DND-41 (cell line): Measurements from ENCODE around the gene KDM6A.
"Not testable (repeated sequence)": the region's sequence is repeated elsewhere in the genome, so short reads cannot be mapped to it uniquely, and the experiment has no call there.

Experiments used
- ATAC-seq: fragments of 200-7000 bp; cut with Tn5 transposase; 3 replicates; pipeline ENCODE4 v1.9.1; 2021; ENCODE audit warnings: low read depth; ENCODE audit not compliant: insufficient read depth
- DNase-seq: peaks from one replicate; pipeline ENCODE4 v3.0.0-alpha.2; 2020
- H2AFZ ChIP-seq: 2 replicates; pipeline ENCODE4 v1.6.0; 2012; ENCODE audit warnings: low read depth, low read length
- H3K27ac ChIP-seq: 2 replicates; pipeline ENCODE4 v1.5.1; 2012; ENCODE audit warnings: low read length, inconsistent platforms
- H3K27me3 ChIP-seq: fragments of 200-600 bp; sonication (generic); 2 replicates; pipeline ENCODE4 v1.6.0; 2012; ENCODE audit warnings: low read length, mild to moderate bottlenecking, inconsistent platforms; ENCODE audit not compliant: insufficient read depth, poor library complexity
- H3K36me3 ChIP-seq: 2 replicates; pipeline ENCODE4 v1.5.1; 2012; ENCODE audit warnings: low read length, inconsistent platforms; ENCODE audit not compliant: insufficient read depth
- H3K4me1 ChIP-seq: 2 replicates; pipeline ENCODE4 v1.5.1; 2012; ENCODE audit warnings: mild to moderate bottlenecking, low read length; ENCODE audit not compliant: insufficient read depth
- H3K4me2 ChIP-seq: 2 replicates; pipeline ENCODE4 v1.6.0; 2012; ENCODE audit warnings: mild to moderate bottlenecking, moderate library complexity, low read length, inconsistent platforms; ENCODE audit not compliant: insufficient read depth
- H3K4me3 ChIP-seq, 2 experiments: fragments of 200-600 bp in 1 of 2; shearing (Covaris generic) in 1 of 2; 2 replicates each; pipeline ENCODE4 v1.5.1; 2012 to 2016; ENCODE audit warnings: inconsistent platforms in 2 of 2, low read length in 2 of 2, mild to moderate bottlenecking in 2 of 2, low read depth in 1 of 2, moderate library complexity in 1 of 2
- H3K79me2 ChIP-seq: 2 replicates; pipeline ENCODE4 v1.6.0; 2012; ENCODE audit warnings: low read length, inconsistent platforms; ENCODE audit not compliant: insufficient read depth
- H3K9ac ChIP-seq: 2 replicates; pipeline ENCODE4 v1.6.0; 2012; ENCODE audit warnings: low read depth, mild to moderate bottlenecking, inconsistent platforms, low read length, moderate library complexity
- H3K9me3 ChIP-seq: 2 replicates; pipeline ENCODE4 v1.5.1; 2012; ENCODE audit warnings: low read length, moderate library complexity, mild to moderate bottlenecking, inconsistent platforms; ENCODE audit not compliant: insufficient read depth, severe bottlenecking
- H4K20me1 ChIP-seq: 2 replicates; pipeline ENCODE4 v1.6.0; 2012; ENCODE audit warnings: low read length; ENCODE audit not compliant: insufficient read depth
- EZH2 ChIP-seq: IDR thresholded peaks from 3 replicates; pipeline ENCODE4 v1.6.1; 2012; ENCODE audit warnings: borderline replicate concordance, low read depth, mild to moderate bottlenecking, moderate library complexity, low read length, inconsistent platforms; ENCODE audit not compliant: severe bottlenecking
- TF ChIP-seq, protein P1 (sequence below): IDR thresholded peaks from 2 replicates; pipeline ENCODE4 v1.5.1; 2012; ENCODE audit warnings: borderline replicate concordance, low read length, moderate library complexity, mild to moderate bottlenecking; ENCODE audit not compliant: poor library complexity, severe bottlenecking; ENCODE audit errors: extremely low read depth

Gene KDM6A

GRCh38 chrX:44949125-44949524 lies 76.1 kb downstream of the KDM6A start:
- Histone ChIP-seq H3K4me1 (no peaks in the 10 kb centered on the region), H3K27ac (no peak overlapping the region), H3K9ac (no peak overlapping the region), H3K27me3 (no peaks in the 10 kb centered on the region), H3K79me2 (peaks cover 99% of the 10 kb centered on the region), H3K9me3 (peaks cover 5% of the 10 kb centered on the region), H3K4me3 (no peak overlapping the region), H2AFZ (no peak overlapping the region), H4K20me1 (peaks cover 10% of the 10 kb centered on the region), H3K4me2 (no peak overlapping the region), H3K36me3 (no peaks in the 10 kb centered on the region)
- TF ChIP-seq EZH2, result no peak
- TF ChIP-seq, protein P1, sequence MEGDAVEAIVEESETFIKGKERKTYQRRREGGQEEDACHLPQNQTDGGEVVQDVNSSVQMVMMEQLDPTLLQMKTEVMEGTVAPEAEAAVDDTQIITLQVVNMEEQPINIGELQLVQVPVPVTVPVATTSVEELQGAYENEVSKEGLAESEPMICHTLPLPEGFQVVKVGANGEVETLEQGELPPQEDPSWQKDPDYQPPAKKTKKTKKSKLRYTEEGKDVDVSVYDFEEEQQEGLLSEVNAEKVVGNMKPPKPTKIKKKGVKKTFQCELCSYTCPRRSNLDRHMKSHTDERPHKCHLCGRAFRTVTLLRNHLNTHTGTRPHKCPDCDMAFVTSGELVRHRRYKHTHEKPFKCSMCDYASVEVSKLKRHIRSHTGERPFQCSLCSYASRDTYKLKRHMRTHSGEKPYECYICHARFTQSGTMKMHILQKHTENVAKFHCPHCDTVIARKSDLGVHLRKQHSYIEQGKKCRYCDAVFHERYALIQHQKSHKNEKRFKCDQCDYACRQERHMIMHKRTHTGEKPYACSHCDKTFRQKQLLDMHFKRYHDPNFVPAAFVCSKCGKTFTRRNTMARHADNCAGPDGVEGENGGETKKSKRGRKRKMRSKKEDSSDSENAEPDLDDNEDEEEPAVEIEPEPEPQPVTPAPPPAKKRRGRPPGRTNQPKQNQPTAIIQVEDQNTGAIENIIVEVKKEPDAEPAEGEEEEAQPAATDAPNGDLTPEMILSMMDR, result no peak
- DNase-seq (no peak), ATAC-seq (no peak)

GRCh38 chrX:44950471-44951366 lies 77.7 kb downstream of the KDM6A start:
- H3K4me2 ChIP-seq, H3K9me3 ChIP-seq, H3K9ac ChIP-seq, H3K4me1 ChIP-seq, DNase-seq, H3K36me3 ChIP-seq, H3K27ac ChIP-seq, H3K4me3 ChIP-seq, H3K27me3 ChIP-seq, H2AFZ ChIP-seq, ATAC-seq: not testable (repeated sequence)
- Histone ChIP-seq H4K20me1 (peaks cover 18% of the 10 kb centered on the region), H3K79me2 (peaks cover 98% of the 10 kb centered on the region)

DNA sequence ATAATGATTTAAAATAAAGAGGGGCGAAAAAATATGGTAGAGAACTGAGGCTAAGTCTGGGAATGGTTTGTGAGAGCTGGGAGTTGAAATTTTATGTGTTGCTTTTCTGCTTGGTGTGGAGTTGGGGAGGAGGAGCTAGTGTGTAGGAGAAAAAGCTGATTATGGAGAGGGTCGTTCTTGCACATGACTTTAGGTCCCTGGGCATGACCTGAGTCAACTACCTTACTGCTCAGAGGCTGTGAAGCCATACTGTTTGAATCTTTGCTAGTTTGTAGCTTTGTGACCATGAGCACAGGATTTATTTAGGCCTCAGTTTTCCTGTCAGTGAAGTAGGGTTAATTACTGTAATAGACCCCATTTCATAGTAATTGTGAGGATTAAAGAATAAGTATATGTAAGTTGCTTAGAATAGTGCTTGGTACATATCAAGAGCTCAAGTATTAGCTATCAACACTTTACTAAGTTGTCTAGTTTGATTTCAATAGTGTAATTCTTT lies 78.6 kb downstream of the KDM6A start:
- Histone ChIP-seq H3K4me1 (no peaks in the 10 kb centered on the region), H2AFZ (no peak overlapping the region), H3K27ac (no peak overlapping the region), H3K9ac (no peak overlapping the region), H3K9me3 (no peaks in the 10 kb centered on the region), H3K4me2 (no peak overlapping the region), H3K4me3 (no peak overlapping the region), H3K36me3 (no peaks in the 10 kb centered on the region), H4K20me1 (peaks cover 18% of the 10 kb centered on the region), H3K27me3 (no peaks in the 10 kb centered on the region), H3K79me2 (peaks cover 98% of the 10 kb centered on the region)
- TF ChIP-seq EZH2, result no peak
- TF ChIP-seq, protein P1, result no peak
- no peak for ATAC-seq
- DNase-seq, result no peak

GRCh38 chrX:44952329-44953027 lies 79.5 kb downstream of the KDM6A start:
- Histone ChIP-seq H3K36me3 (no peaks in the 10 kb centered on the region), H3K79me2 (peaks cover 97% of the 10 kb centered on the region), H3K4me2 (no peak overlapping the region), H2AFZ (no peak overlapping the region), H4K20me1 (peaks cover 18% of the 10 kb centered on the region), H3K4me1 (no peaks in the 10 kb centered on the region), H3K4me3 (no peak overlapping the region), H3K27me3 (no peaks in the 10 kb centered on the region), H3K27ac (no peak overlapping the region), H3K9me3 (no peaks in the 10 kb centered on the region), H3K9ac (no peak overlapping the region)
- DNase-seq, result no peak
- ATAC-seq, result no peak
- no peak for TF ChIP-seq EZH2
- TF ChIP-seq, protein P1, result no peak
